Tibial artery (tissue), 4 donors: Measurements from ENCODE around the gene TMEM101.
"Not testable (repeated sequence)": the region's sequence is repeated elsewhere in the genome, so short reads cannot be mapped to it uniquely, and the experiment has no call there.

Source experiments
- DNase-seq, 2 donors: peaks; one replicate each; pipeline ENCODE4 v3.0.0-alpha.2; 2019
- H3K27ac ChIP-seq, 2 donors: fragments of 200-600 bp; sonication (generic) in 1 of 2; 1 replicate in 1 of 2; 2 replicates in 1 of 2; pipeline ENCODE4 v1.5.1; 2018 to 2019; ENCODE audit warnings: mild to moderate bottlenecking in 1 of 2
- H3K27me3 ChIP-seq, 2 donors: fragments of 200-600 bp; sonication (generic) in 1 of 2; one replicate each; pipeline versions ENCODE4 v1.5.1 to v1.6.0; 2016 to 2019
- H3K36me3 ChIP-seq, 3 donors: fragments of 200-600 bp; sonication (generic) in 2 of 3; one replicate each; pipeline ENCODE4 v1.5.1; 2016 to 2019; ENCODE audit warnings: mild to moderate bottlenecking in 2 of 3
- H3K4me1 ChIP-seq, 4 donors: fragments of 200-600 bp; sonication (generic) in 2 of 4; 1 replicate in 3 of 4; 2 replicates in 1 of 4; pipeline ENCODE4 v1.5.1; 2016 to 2019
- H3K4me3 ChIP-seq, 2 donors: fragments of 200-600 bp; sonication (generic) in 1 of 2; 1 replicate in 1 of 2; 2 replicates in 1 of 2; pipeline ENCODE4 v1.5.1; 2018 to 2019; ENCODE audit warnings: mild to moderate bottlenecking in 2 of 2
- H3K9me3 ChIP-seq, 3 donors: fragments of 200-600 bp; sonication (generic) in 1 of 3; one replicate each; pipeline ENCODE4 v1.5.1; 2016 to 2019
- CTCF ChIP-seq, 2 experiments: fragments of 200-600 bp in 1 of 2; fragments of 450-650 bp in 1 of 2; IDR thresholded peaks; one replicate each; pipeline ENCODE4 v1.5.1; 2017 to 2019; ENCODE audit warnings: antibody characterized with exemption in 2 of 2, mild to moderate bottlenecking in 1 of 2, moderate library complexity in 1 of 2
- intact Hi-C: fragments of 100-400 bp; cut with DNase I; formaldehyde crosslinking; loops from one replicate; pipeline ENCODE4 v1.15.0; 2023; ENCODE audit warnings: low total_unique reads

The TMEM101 gene

DNA sequence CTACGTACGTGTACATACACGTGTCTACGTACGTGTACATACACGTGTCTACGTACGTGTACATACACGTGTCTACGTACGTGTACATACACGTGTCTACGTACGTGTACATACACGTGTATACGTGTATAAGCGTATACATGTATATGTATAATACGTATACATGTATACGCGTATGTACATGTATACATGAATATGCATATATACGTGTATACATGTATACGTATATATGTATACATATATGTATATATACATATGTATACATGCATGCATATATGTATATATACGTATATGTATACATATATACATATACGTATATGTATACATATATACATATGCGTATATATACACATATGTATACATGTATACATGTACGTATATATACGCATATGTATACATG lies 38.9 kb downstream of the TMEM101 start:
- no peaks in the 10 kb centered on the region for H3K36me3 ChIP-seq
- no peak overlapping the region for H3K4me3 ChIP-seq
- peaks cover 0 to 57% of the 10 kb centered on the region in 2 donors for H3K27me3 ChIP-seq
- intact Hi-C loops, result no loop called here
- no peaks in the 10 kb centered on the region for H3K4me1 ChIP-seq
- no peak for TF ChIP-seq CTCF (IDR thresholded peaks at IDR 0.05)
- no peaks in the 10 kb centered on the region for H3K9me3 ChIP-seq
- DNase-seq, result no peak
- no peak overlapping the region for H3K27ac ChIP-seq

GRCh38 chr17:43974382-43975266 lies 40.1 kb downstream of the TMEM101 start:
- Histone ChIP-seq H3K27me3 (peaks cover 0 to 55% of the 10 kb centered on the region in 2 donors), H3K4me3 (no peak overlapping the region), H3K27ac (no peak overlapping the region), H3K9me3 (no peaks in the 10 kb centered on the region), H3K36me3 (no peaks in the 10 kb centered on the region), H3K4me1 (no peaks in the 10 kb centered on the region)
- no peak for TF ChIP-seq CTCF (IDR thresholded peaks at IDR 0.05)
- DNase-seq, result no peak
- intact Hi-C loops, result no loop called here

DNA sequence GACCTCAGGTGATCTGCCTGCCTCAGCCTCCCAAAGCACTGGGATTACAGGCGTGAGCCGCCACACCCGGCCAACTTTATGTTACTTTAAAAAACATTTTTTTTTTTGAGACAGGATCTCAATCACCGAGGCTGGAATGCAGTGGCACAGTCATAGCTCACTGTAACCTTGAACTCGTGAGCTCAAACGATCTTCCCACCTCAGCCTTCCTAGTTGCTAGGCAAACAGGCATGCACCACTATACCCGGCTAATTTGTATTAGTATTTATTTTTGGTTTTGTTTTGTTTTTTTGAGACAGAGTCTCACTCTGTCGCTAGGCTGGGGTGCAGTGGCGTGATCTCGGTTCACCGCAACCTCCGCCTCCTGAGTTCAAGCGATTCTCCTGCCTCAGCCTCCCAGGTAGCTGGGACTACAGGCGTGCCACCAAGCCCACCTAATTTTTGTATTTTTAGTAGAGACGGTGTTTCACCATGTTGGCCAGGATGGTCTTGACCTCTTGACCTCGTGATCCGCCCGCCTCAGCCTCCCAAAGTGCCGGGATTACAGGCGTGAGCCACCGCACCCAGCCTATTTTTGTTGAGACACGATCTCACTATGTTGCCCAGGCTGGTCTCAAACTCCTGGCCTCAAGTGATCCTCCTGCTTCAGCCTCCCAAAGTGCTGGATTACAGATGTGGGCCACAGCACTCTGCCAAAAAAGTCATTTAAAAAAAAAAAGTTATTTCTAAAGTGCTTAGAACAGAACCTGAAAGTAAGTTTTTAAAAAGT lies 42.1 kb downstream of the TMEM101 start:
- intact Hi-C loops, H3K4me3 ChIP-seq, H3K4me1 ChIP-seq, DNase-seq, H3K27ac ChIP-seq, H3K9me3 ChIP-seq, H3K36me3 ChIP-seq: not testable (repeated sequence)
- H3K27me3 ChIP-seq, result peaks cover 0 to 41% of the 10 kb centered on the region in 2 donors

DNA sequence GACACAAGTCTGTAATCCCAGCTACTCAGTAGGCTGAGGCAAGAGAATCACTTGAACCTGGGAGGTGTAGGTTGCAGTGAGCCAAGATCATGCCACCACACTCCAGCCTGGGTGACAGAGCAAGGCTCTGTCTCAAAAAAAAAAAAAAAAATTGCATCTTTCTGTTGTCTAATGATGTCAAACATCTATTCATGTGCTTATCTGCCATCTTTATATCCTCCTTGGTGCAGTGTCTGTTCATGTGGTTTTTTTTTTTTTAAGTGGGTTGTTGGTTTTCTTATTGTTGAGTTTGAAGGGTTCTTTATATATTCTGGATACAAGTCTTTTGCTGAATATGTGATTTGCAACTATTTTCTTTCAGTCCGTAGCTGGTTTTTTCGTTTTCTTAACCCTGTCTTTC lies 43.3 kb downstream of the TMEM101 start:
- H3K36me3 ChIP-seq, H3K4me1 ChIP-seq, DNase-seq, H3K4me3 ChIP-seq, intact Hi-C loops, H3K27ac ChIP-seq, H3K9me3 ChIP-seq: not testable (repeated sequence)
- peaks cover 0 to 38% of the 10 kb centered on the region in 2 donors for H3K27me3 ChIP-seq

- no peak for DNase-seq
- H3K4me3 ChIP-seq, result no peak overlapping the region
- H3K27ac ChIP-seq, result no peak overlapping the region
- no peaks in the 10 kb centered on the region for H3K4me1 ChIP-seq
- TF ChIP-seq CTCF (IDR thresholded peaks at IDR 0.05), result no peak
- peaks cover 0 to 38% of the 10 kb centered on the region in 2 donors for H3K27me3 ChIP-seq
- intact Hi-C loops, result no loop called here
- no peaks in the 10 kb centered on the region for H3K36me3 ChIP-seq
- no peaks in the 10 kb centered on the region for H3K9me3 ChIP-seq
Measured at GRCh38 chr17:43970366-43970765, 44.4 kb downstream of the TMEM101 start.

DNA sequence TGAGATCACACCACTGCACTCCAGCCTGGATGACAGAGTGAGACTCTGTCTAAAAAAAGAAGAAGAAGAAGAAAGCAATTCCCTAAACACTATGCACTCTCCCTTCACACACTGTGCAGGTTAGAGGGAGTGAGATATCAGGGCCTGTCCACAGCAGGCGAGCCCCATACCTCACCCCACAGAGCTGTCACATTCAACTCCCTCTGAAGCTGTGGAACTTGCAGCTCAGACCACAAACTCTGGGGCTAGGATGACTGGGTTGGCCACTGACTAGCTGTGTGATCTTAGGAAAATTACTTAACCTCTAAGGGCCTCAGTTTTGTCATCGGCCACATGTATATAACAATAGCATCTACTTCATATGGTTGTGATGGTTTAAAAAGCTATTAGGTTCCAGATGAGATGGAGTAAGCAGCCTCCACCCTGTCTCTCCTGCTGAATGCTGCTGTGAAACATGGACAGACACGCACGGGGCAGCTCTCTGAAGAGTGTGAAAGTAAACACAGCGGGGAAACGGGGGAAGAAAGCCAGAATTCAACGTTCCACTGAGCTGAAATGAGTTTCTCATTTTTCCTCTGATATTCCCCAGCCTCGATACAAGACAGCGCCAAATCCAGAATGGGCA lies 47.4 kb downstream of the TMEM101 start:
- no peak for TF ChIP-seq CTCF (IDR thresholded peaks at IDR 0.05)
- no peaks in the 10 kb centered on the region for H3K36me3 ChIP-seq
- H3K27me3 ChIP-seq, result peaks cover 0 to 27% of the 10 kb centered on the region in 2 donors
- H3K9me3 ChIP-seq, result no peaks in the 10 kb centered on the region
- no peak overlapping the region for H3K4me3 ChIP-seq
- intact Hi-C loops, result no loop called here
- no peaks in the 10 kb centered on the region for H3K4me1 ChIP-seq
- no peak overlapping the region for H3K27ac ChIP-seq
- no peak for DNase-seq
